SK-N-SH (cell line): Measurements from ENCODE around the gene SND1. TPM values are rescaled to one million over a fixed set of nuclear protein-coding genes. Genes with fewer than 3 reads are reported as not detected.

Experiments used
- CTCF ChIA-PET: fragments of 300-600, 350-600 bp; formaldehyde crosslinking; extraction: SDS; loops from one replicate; lab custom pipeline; 2021; lab: Yijun Ruan, JAX
- POLR2A ChIA-PET: fragments of 350-600 bp; sonication (Branson Sonifier 250); formaldehyde crosslinking; extraction: SDS; loops from one replicate; lab custom pipeline; 2020; ENCODE audit warnings: antibody characterized with exemption, inconsistent platforms; lab: Yijun Ruan, JAX
- DNase-seq: peaks from one replicate; pipeline ENCODE4 v3.0.0; 2012
- H2AFZ ChIP-seq: fragments of 200-600 bp; sonication (generic); 2 replicates; pipeline ENCODE4 v1.8.1; 2016; ENCODE audit warnings: antibody characterized with exemption, mild to moderate bottlenecking, low read depth
- H3F3A ChIP-seq: fragments of 200-600 bp; sonication (generic); replicated peaks from 2 replicates; pipeline ENCODE3; 2016; ENCODE audit warnings: antibody characterized with exemption, mild to moderate bottlenecking; ENCODE audit not compliant: insufficient read depth
- H3K27ac ChIP-seq, 2 experiments: fragments of 200-500 bp in 1 of 2; fragments of 200-600 bp in 1 of 2; sonication (Bioruptor generic) in 1 of 2; sonication (generic), shearing (Covaris generic) in 1 of 2; 2 replicates each; pipeline versions ENCODE4 v1.5.1 to v1.6.1; 2014 to 2016; ENCODE audit warnings: low read depth in 2 of 2, inconsistent platforms in 1 of 2, low read length in 1 of 2, mild to moderate bottlenecking in 1 of 2, mixed read lengths in 1 of 2
- H3K27me3 ChIP-seq: fragments of 200-600 bp; sonication (generic), shearing (Covaris generic); 2 replicates; pipeline ENCODE4 v1.6.1; 2016; ENCODE audit warnings: mixed run types; ENCODE audit not compliant: insufficient read depth
- H3K36me3 ChIP-seq, 2 experiments: fragments of 200-500 bp in 1 of 2; fragments of 200-600 bp in 1 of 2; sonication (Bioruptor generic) in 1 of 2; sonication (generic) in 1 of 2; replicated peaks in 1 of 2; 2 replicates each; pipeline versions ENCODE3 to v1.5.1; 2014 to 2016; ENCODE audit warnings: low read length in 1 of 2, mild to moderate bottlenecking in 1 of 2; ENCODE audit not compliant: insufficient read depth in 2 of 2, control insufficient read depth in 1 of 2
- H3K4me1 ChIP-seq, 2 experiments: fragments of 200-500 bp in 1 of 2; fragments of 200-600 bp in 1 of 2; sonication (Bioruptor generic) in 1 of 2; sonication (generic), shearing (Covaris generic) in 1 of 2; 2 replicates each; pipeline versions ENCODE4 v1.5.1 to v1.6.1; 2014 to 2016; ENCODE audit warnings: low read depth in 1 of 2, low read length in 1 of 2, mixed run types in 1 of 2; ENCODE audit not compliant: insufficient read depth in 2 of 2, control insufficient read depth in 1 of 2
- H3K4me2 ChIP-seq: fragments of 200-600 bp; sonication (generic), shearing (Covaris generic); 2 replicates; pipeline ENCODE4 v1.6.1; 2017; ENCODE audit warnings: mixed run types
- H3K4me3 ChIP-seq, 2 experiments: fragments of 200-500 bp in 1 of 2; fragments of 200-600 bp in 1 of 2; sonication (Bioruptor generic) in 1 of 2; sonication (generic), shearing (Covaris generic) in 1 of 2; 2 replicates each; pipeline versions ENCODE4 v1.5.1 to v1.8.1; 2014 to 2016; ENCODE audit warnings: low read depth in 2 of 2, inconsistent platforms in 1 of 2, low read length in 1 of 2, mild to moderate bottlenecking in 1 of 2, mixed read lengths in 1 of 2, moderate library complexity in 1 of 2
- H3K79me2 ChIP-seq: fragments of 200-600 bp; sonication (generic); 2 replicates; pipeline ENCODE4 v1.8.1; 2017; ENCODE audit warnings: mild to moderate bottlenecking; ENCODE audit not compliant: insufficient read depth
- H3K9ac ChIP-seq: fragments of 200-600 bp; sonication (generic); 2 replicates; pipeline ENCODE4 v1.6.1; 2017; ENCODE audit warnings: mixed run types
- H3K9me2 ChIP-seq: fragments of 200-600 bp; sonication (generic); 2 replicates; pipeline ENCODE4 v1.6.1; 2017; ENCODE audit warnings: mixed run types
- H3K9me3 ChIP-seq: fragments of 200-600 bp; sonication (generic); 2 replicates; pipeline ENCODE4 v1.6.1; 2017; ENCODE audit warnings: mixed run types, mild to moderate bottlenecking, moderate library complexity
- H4K20me1 ChIP-seq: fragments of 200-600 bp; sonication (generic); 2 replicates; pipeline ENCODE4 v1.6.1; 2017; ENCODE audit warnings: mild to moderate bottlenecking, mixed run types; ENCODE audit not compliant: insufficient read depth
- CHD2 ChIP-seq: fragments of 150-350 bp; IDR thresholded peaks from 2 replicates; pipeline ENCODE4 v1.6.1; 2018; ENCODE audit warnings: low read length; ENCODE audit not compliant: partially characterized antibody
- FOXJ3 ChIP-seq: sonication (generic); formaldehyde crosslinking; IDR thresholded peaks from 2 replicates; pipeline ENCODE4 v1.5.1; 2020; ENCODE audit warnings: mild to moderate bottlenecking, missing genetic modification reagents
- FOXM1 ChIP-seq: IDR thresholded peaks from 2 replicates; pipeline ENCODE4 v1.4.0; 2012; ENCODE audit warnings: low read depth, mild to moderate bottlenecking
- IRF3 ChIP-seq: fragments of 150-350 bp; IDR thresholded peaks from 2 replicates; pipeline ENCODE4 v1.6.1; 2016; ENCODE audit warnings: mild to moderate bottlenecking, low read depth, low read length
- JUND ChIP-seq: IDR thresholded peaks from 2 replicates; pipeline ENCODE4 v1.4.0; 2012
- MEF2A ChIP-seq: IDR thresholded peaks from 2 replicates; pipeline ENCODE4 v1.4.0; 2012; ENCODE audit warnings: low read depth, borderline replicate concordance
- PBX3 ChIP-seq: IDR thresholded peaks from 2 replicates; pipeline ENCODE4; 2012
- POLR2AphosphoS5 ChIP-seq: IDR thresholded peaks from 2 replicates; pipeline ENCODE4 v1.6.1; 2012; ENCODE audit warnings: low read depth, low read length
- REST ChIP-seq: IDR thresholded peaks from 2 replicates; pipeline ENCODE4 v1.6.1; 2012; ENCODE audit warnings: mild to moderate bottlenecking, low read depth, low read length, moderate library complexity
- RFX5 ChIP-seq: IDR thresholded peaks from 2 replicates; pipeline ENCODE4 v1.6.1; 2012; ENCODE audit warnings: mild to moderate bottlenecking, improper control_type of control experiment, low read length
- SMC3 ChIP-seq: IDR thresholded peaks from 2 replicates; pipeline ENCODE4 v1.6.1; 2012; ENCODE audit warnings: low read depth, low read length, improper control_type of control experiment
- TAF1 ChIP-seq: IDR thresholded peaks from 2 replicates; pipeline ENCODE4 v1.6.1; 2012; ENCODE audit warnings: low read depth, mild to moderate bottlenecking, low read length, moderate library complexity, borderline replicate concordance
- ZBTB33 ChIP-seq: IDR thresholded peaks from 2 replicates; pipeline ENCODE4 v1.4.0; 2012; ENCODE audit warnings: low read depth, borderline replicate concordance
- WGBS: methylation state at CpG from one replicate; pipeline ENCODE4 v1.1.6; 2017; ENCODE audit warnings: low lambda C conversion rate; 5-methylcytosine and 5-hydroxymethylcytosine counted together
- polyA plus RNA-seq, 3 experiments: library from polyadenylated mRNA; depleted of rRNA; stranded (reverse); fragments of >200 nt; gene quantifications; 2 replicates each; pipeline ENCODE4 v1.2.3, GENCODE V29; 2012

The SND1 gene
- polyA plus RNA-seq, 1 of the 3 experiments (the other 2 are of a cell fraction): 165 TPM

- ChIA-PET POLR2A (no interaction called here), CTCF (interaction anchor here (0.8 to 2.1 kb wide), 6 partner anchors 10 to 399 kb away, joined by 3 to 7 read pairs (median 3); no protein-coding TSS in a partner anchor)
- peaks cover 8% of the 10 kb centered on the region for H3F3A ChIP-seq
- no peaks in the 10 kb centered on the region for H3K9me3 ChIP-seq
- H3K9me2 ChIP-seq: no peaks in the 10 kb centered on the region
- peak overlapping the region; percentile 52 to 64; a peak in 2 of 4 replicates for H3K27ac ChIP-seq
- H3K36me3 ChIP-seq: peaks cover 9 to 10% of the 10 kb centered on the region in 2 experiments
- TF ChIP-seq REST: no peak
- TF ChIP-seq FOXM1: no peak
- no peak for TF ChIP-seq FOXJ3 (CRISPR knock-in tag)
- TF ChIP-seq RFX5: no peak
- TF ChIP-seq SMC3: no peak
- TF ChIP-seq JUND: no peak
- TF ChIP-seq TAF1: no peak
- TF ChIP-seq CHD2: no peak
- TF ChIP-seq MEF2A: no peak
- no peak for TF ChIP-seq POLR2AphosphoS5
- TF ChIP-seq IRF3: no peak
- TF ChIP-seq ZBTB33: no peak
- TF ChIP-seq PBX3: no peak
- no peak overlapping the region for H3K4me3 ChIP-seq
- no peak overlapping the region for H2AFZ ChIP-seq
- peaks cover 84% of the 10 kb centered on the region for H4K20me1 ChIP-seq
- no peaks in the 10 kb centered on the region for H3K27me3 ChIP-seq
- WGBS: 98% methylated on average over 2 of the region's 2 CpGs
- no peak overlapping the region for H3K9ac ChIP-seq
- peaks cover 16 to 22% of the 10 kb centered on the region in 2 experiments for H3K4me1 ChIP-seq
- H3K79me2 ChIP-seq: peaks cover 75% of the 10 kb centered on the region
- no peak overlapping the region; the same call in 1 of the 2 replicates for H3K4me2 ChIP-seq
- DNase-seq: no peak
Measured at GRCh38 chr7:127810113-127810512, 158.1 kb downstream of the SND1 start.
